IPS-NIHi11 (cell line): Measurements from ENCODE around the gene TEX22.

Source experiments
- DNase-seq: peaks from one replicate; pipeline ENCODE4 v3.0.0; 2012; ENCODE audit warnings: mixed read lengths, low spot score

Gene TEX22

DNA sequence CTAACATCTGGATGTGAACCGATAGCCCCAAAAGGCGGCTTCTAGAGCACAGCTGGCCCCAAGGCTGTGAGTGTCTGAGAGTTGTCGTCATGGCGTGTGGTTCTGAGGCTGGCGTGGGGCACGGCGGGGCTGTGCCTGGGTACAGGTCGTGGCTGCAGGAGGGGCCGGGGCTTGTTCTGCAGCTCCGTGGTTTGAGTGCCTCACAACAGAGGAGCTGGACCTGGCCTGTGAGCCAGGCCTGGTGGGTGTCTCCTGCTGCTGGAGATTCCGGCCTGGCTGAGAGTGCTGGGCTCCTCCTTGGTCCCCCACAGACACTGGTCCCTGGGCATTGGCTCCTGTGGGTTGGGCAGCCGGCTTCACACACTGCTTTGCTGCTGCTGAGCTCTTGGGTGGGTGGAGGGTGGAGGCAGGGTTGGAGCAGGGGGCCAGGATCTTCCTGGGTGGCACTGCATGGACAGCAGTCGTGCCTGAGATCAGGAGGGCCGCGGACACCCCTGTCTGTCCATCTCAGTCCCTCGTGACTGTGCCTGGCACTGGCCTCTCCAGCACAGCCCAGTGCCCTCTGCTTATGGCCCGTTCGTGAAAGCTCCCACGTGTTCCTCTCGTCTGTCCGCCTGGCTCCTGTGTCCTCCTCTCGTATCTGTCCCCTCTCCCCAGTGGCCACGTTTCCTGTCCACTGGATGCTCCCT lies 31.8 kb upstream of the TEX22 start:
- no peak for DNase-seq

DNA sequence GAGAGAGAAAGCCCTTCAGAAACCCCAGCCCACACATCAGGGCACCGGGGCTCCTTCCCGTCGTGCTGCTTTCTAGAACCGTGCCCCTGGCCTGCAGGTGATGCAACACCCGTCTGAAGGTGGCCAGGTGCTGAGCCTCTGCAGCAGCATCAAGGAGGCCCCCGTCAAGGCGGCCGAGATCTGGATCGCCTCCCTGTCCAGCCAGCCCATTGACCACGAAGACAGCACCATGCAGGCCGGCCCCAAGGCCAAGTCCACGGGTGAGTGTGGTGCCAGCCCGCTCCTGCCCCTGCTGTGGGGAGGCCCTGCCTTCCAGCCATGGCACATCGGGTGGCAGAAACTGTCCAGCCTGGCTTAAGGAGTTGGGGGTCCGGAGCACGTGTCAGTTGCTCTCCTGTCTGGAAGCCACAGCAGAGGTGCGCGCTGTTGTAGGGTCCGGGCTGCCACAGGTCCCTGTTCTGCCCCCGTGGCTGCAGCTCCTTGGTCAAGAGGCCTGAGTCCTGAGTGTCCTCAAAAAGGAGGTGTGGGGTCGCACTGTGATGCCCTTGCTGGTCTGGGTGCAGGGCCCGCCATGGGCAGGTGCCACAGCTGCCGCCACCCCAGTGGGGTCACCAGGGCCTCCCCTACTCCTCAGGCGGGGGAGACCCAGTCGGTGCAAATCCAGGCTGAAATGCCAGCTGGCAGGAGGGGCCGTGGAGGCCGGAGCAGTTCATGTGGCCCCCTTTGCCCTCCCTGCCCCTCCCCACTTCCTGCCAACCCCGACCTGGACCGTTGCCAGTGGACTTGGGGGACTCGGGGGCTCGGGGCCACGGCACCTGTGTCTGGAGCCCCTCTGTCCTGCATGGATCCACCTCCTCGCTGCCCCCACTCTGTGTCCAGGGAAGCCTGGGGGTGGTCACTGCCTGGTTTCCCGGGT lies 31.0 kb upstream of the TEX22 start:
- DNase-seq = no peak

DNA sequence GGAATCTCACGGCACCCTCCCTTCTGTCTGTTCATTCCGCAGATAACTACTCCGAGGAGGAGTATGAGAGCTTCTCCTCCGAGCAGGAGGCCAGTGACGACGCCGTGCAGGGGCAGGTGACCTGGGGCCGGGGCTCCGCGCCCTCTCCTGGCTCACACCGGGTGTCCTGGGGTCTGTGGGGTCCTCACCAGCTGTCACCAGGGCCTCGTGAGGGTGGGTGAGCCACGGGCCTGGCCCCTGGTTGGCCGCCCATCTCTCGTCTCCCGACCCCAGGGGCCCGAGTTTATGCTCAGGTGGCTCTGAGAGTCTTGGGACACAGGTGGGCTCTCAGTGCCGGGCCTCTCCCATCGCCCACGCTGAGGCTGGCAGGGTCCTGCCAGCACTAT lies 30.3 kb upstream of the TEX22 start:
- no peak for DNase-seq

DNA sequence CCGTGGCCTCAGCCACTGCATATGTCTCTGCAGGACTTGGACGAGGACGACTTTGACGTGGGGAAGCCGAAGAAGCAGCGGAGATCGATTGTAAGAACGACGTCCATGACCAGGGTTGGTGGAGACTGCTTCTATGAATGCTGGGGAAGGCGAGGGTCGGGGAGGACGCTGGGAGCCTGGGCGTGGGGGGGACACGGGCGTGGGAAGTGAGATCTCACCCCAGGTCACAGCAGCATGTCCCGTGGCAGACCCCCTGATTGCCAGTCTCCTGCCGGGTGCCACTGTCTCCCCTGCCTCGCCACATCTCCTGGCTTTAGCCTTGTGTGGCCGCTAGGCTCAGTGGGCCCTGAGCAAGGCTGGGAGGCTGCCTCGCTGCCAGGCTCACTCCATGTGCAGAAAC lies 29.9 kb upstream of the TEX22 start:
- no peak for DNase-seq

DNA sequence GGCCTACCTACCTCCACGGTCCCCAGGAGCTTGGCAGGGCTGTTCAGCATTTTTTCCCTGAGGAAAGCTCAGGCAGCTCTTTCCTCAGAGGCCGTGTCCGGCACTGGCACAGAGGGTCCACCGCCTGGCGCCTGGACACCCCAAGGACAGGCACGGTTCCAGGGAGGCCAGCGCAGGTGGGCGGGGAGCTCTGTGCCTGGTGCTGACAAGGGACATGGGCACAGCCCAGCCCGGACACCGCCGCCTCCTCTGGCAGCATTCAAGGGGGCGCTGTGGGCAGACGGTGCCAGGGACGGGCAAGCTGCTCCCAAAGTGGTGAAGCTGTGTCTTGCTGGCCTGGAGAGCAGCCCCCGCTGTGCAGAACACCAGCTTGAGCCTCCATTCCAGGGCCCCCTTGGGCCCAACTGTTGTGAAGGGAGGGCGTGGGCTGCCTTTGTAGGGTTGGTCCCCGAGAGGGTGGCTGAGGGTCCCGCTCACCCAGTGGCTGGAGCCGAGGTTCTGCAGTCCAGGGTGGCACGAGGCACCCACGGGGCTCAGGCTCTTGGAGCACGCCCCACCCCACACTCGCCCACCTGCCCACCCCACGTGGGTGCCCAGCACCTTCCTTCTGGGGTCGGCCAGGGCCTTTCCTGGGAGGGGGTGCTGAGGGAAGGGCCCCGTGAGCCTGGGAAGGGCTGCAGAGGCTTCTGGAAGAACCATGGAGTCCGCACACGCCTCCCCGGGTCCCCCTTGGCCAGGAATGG lies 29.3 kb upstream of the TEX22 start:
- DNase-seq = no peak

DNA sequence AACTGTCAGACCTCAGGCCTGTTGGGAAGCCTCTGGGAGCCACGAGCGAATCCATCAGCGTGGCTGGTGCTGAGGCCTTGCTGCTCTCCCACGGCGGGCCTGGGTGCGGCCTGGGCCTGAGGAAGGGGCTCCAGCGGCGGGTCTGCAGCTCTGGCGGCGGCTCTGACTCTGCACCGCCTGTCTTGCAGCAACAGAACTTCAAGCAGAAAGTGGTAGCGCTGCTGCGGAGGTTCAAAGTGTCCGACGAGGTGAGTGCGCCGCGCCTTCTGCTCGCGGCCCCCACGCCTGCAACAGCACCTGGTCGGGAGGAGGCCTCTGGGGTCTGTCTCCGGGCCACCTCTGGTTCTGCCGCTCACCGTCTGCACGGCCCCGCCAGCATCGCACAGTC lies 28.7 kb upstream of the TEX22 start:
- DNase-seq = no peak

GRCh38 chr14:105374389-105374788 lies 23.9 kb upstream of the TEX22 start:
- DNase-seq = no peak

GRCh38 chr14:105375635-105376057 lies 22.7 kb upstream of the TEX22 start:
- DNase-seq = no peak

GRCh38 chr14:105376521-105377440 lies 21.6 kb upstream of the TEX22 start:
- peak; percentile 76 for DNase-seq

GRCh38 chr14:105377555-105378182 lies 20.7 kb upstream of the TEX22 start:
- peak; percentile 71 for DNase-seq

GRCh38 chr14:105378199-105378598 lies 20.1 kb upstream of the TEX22 start:
- no peak for DNase-seq

GRCh38 chr14:105378873-105379685 lies 19.3 kb upstream of the TEX22 start:
- DNase-seq = no peak

DNA sequence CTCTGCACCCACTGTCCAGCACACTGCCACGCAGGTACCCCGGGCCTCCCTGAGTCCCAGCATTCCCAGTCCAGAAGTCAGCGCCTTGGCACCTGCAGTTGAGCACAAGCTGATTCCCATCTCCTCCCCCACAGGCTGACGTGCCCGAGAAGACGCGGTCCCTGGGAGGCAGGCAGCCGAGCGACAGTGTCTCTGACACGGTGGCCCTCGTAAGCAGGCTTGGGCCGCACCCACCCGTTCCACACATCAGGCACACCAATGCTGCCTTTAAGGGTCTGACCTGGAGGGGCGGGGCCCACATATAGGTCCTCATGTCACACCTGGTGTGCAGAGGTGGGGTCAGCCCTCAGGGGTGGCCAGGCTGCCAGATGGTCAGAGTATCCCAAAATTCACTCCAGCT lies 18.4 kb upstream of the TEX22 start:
- DNase-seq = no peak

- no peak for DNase-seq
Observed at GRCh38 chr14:105380756-105381155, 17.6 kb upstream of the TEX22 start.

DNA sequence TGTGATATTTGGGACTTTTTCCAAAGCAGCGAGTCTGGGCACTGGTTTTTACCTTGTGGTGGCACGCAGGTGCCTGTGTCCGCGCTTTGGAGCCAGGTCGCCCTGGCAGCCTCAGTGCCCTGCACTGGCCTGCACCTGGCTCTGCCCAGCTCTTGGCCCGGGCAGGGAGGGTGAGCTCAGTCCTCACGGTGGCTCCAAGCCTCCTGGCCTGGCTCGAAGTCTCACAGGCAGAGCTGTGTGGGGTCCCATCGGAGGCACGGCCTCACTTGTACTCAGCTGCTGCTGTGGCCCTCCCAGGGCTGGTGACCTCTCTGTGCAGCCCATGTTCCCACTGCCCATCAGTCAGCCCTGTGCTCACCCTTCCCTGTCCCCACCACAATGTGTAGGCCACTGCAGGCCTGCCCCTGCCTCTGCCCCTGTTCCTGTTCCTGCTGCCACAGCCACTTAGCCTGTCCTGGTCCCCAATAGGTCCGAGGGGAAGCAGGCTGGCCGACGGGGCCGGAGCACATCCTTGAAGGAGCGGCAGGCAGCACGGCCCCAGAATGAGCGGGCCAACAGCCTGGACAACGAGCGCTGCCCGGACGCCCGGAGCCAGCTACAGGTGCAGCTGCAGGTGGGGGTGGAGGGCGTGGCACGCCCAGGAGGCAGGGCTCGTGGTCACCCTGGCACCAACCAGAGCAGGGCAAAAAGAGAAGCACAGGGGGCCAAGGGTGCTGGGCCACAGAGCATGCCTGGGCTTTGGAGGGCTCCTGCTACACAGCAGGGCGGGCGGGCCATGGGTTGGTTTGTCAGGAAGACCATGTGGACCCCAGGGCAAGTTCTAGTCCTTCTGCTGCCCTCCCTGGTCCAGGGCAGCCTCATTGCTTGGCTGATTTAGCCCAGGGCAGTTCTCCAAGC lies 16.6 kb upstream of the TEX22 start:
- DNase-seq = no peak

DNA sequence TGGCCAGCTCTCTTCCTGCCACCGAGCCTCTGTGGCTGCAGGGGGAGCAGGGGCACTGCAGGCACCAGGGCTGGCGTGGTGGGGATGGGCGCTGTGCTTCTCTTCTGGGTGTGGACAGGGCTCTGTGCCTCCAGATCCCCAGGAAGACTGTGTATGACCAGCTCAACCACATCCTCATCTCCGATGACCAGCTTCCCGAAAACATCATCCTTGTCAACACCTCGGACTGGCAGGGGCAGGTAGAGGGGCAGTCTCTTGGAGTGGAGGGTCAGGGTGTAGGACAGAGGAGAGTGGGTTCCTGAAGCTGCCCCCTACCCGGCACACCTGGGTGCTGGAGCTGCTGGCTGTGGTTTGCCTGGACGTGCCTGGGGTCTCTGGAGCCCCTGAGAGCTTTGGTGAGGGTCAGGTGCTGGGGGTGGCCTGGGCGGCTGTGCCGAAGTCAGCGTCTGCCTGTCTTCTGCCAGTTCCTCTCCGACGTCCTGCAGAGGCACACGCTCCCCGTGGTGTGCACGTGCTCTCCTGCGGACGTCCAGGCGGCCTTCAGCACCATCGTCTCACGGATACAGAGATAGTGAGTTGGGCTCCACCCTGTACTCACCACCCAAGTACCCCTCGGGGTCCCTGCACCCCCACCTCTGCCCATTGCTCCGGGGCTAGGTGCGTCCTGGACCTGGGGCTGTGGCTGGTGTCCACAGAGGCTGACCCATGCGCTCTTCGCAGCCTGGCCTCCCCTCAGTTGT lies 15.8 kb upstream of the TEX22 start:
- no peak for DNase-seq

DNA sequence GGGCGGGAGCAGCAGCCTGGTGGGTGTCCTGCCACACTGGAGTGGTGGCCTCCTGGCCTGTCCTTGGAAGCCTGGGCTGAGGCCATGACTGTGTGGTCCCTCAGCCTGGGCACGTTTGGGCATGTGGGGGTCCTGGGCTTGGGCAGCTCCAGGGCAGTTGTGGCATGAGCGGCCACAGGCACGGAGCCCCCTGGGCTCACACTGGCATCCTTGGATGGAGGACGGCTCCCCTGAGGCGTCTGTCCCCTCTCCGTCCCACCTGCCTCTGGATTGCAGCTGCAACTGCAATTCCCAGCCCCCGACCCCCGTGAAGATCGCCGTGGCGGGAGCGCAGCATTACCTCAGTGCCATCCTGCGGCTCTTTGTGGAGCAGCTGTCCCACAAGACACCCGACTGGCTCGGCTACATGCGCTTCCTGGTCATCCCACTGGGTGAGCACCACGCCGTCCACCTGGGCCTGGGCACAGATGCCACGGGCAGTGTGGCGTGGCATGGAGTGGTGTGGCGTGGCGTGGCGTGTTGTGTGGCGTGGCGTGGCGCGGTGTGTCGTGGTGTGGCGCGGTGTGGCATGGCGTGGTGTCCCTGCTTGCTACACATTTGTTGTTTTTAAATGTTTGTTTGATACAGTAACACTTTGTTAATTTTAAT lies 15.1 kb upstream of the TEX22 start:
- DNase-seq = no peak

GRCh38 chr14:105384041-105384557 lies 14.2 kb upstream of the TEX22 start:
- DNase-seq = no peak
